ENCODE measurements around the gene DOCK9. TPM values are rescaled to one million over a fixed set of nuclear protein-coding genes. Genes with fewer than 3 reads are reported as not detected.

The DOCK9 gene
- total and polyA plus RNA-seq, 2 donors (not counting 1 experiment from before 2014, with no cell fraction given), result 18.2 TPM

DNA sequence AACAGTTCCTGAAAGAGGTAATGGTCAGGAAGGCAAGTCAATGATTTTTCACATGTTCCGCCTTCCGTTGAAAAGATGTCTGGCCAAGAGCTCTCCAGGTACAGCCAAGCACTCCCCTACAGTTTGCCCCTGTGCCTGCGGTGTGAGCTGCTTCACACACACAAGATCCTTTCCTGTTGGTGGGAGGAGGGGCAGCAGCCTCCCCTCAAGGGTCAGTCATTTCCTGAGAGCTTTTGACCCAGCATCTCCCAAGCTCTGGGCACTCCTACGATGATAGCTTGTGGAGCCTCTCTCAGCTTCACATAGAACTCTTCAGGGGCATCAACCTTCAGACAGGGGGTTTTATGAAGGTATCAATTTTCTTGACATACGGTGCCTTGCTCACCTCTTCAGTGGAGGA, 86.9 kb downstream of the DOCK9 start:
- no peak overlapping the region for H3K4me2 ChIP-seq (ENCODE audit: extremely low read depth, insufficient read depth, low read length)
- TF ChIP-seq, protein P1, sequence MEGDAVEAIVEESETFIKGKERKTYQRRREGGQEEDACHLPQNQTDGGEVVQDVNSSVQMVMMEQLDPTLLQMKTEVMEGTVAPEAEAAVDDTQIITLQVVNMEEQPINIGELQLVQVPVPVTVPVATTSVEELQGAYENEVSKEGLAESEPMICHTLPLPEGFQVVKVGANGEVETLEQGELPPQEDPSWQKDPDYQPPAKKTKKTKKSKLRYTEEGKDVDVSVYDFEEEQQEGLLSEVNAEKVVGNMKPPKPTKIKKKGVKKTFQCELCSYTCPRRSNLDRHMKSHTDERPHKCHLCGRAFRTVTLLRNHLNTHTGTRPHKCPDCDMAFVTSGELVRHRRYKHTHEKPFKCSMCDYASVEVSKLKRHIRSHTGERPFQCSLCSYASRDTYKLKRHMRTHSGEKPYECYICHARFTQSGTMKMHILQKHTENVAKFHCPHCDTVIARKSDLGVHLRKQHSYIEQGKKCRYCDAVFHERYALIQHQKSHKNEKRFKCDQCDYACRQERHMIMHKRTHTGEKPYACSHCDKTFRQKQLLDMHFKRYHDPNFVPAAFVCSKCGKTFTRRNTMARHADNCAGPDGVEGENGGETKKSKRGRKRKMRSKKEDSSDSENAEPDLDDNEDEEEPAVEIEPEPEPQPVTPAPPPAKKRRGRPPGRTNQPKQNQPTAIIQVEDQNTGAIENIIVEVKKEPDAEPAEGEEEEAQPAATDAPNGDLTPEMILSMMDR (conservative IDR thresholded peaks at IDR 0.05 in 1 of 2, IDR thresholded peaks at IDR 0.05 in 1 of 2; ENCODE audit: low read depth in 1 of 2, low read length in 2 of 2), result no peak
- TF ChIP-seq EZH2 (IDR thresholded peaks at IDR 0.05; ENCODE audit: low read length, missing control alignments), result no peak
- no peaks in the 10 kb centered on the region for H3K9me3 ChIP-seq (ENCODE audit: control insufficient read depth, insufficient read depth, low read depth, low read length)
- no peaks in the 10 kb centered on the region for H3K27me3 ChIP-seq (ENCODE audit: control insufficient read depth, insufficient read depth, low read length)
- H3K4me1 ChIP-seq (ENCODE audit: control insufficient read depth, extremely low read depth, insufficient read depth, low read length), result no peaks in the 10 kb centered on the region
- H3K36me3 ChIP-seq (ENCODE audit: control insufficient read depth, insufficient read depth, low read length), result no peaks in the 10 kb centered on the region
- no peak overlapping the region for H3K9ac ChIP-seq (ENCODE audit: insufficient read depth, low read length)
- H3K79me2 ChIP-seq (ENCODE audit: control insufficient read depth, insufficient read depth, low read length), result no peaks in the 10 kb centered on the region
- H3K27ac ChIP-seq (ENCODE audit: insufficient read depth, low read length), result no peak overlapping the region
- H2AFZ ChIP-seq (ENCODE audit: low read length), result no peak overlapping the region
- no peaks in the 10 kb centered on the region for H4K20me1 ChIP-seq (ENCODE audit: control insufficient read depth, extremely low read depth, insufficient read depth, low read length)
- H3K4me3 ChIP-seq (replicated peaks in 1 of 4; ENCODE audit: control extremely low read depth in 1 of 4, insufficient read depth in 1 of 4, low read depth in 3 of 4, low read length in 4 of 4), result no peak overlapping the region
- DNase-seq (ENCODE audit: low read depth in 2 of 2), result no peak

DNA sequence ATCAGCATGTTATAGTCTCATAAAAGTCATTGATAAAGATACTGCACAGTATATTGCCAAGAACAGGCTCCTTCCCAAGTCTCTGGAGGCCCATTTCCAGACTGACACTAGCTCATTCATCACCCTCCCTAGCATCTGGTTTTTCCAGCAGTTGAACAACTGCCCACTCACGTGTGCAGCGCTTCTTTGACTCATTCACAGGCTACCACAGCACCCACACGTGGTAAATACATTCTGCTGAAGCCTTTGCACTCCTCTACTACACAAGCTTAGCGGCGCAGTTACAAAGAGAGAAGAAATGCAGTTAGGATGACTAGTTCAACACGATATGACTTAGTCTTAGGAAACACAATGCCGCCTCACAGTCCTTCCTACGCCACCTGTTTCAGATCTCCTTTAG, 87.7 kb downstream of the DOCK9 start:
- Histone ChIP-seq H3K27ac (ENCODE audit: insufficient read depth, low read length) (no peak overlapping the region), H3K79me2 (ENCODE audit: control insufficient read depth, insufficient read depth, low read length) (no peaks in the 10 kb centered on the region), H3K27me3 (ENCODE audit: control insufficient read depth, insufficient read depth, low read length) (no peaks in the 10 kb centered on the region), H3K36me3 (ENCODE audit: control insufficient read depth, insufficient read depth, low read length) (no peaks in the 10 kb centered on the region), H4K20me1 (ENCODE audit: control insufficient read depth, extremely low read depth, insufficient read depth, low read length) (no peaks in the 10 kb centered on the region), H3K4me1 (ENCODE audit: control insufficient read depth, extremely low read depth, insufficient read depth, low read length) (no peaks in the 10 kb centered on the region), H3K9me3 (ENCODE audit: control insufficient read depth, insufficient read depth, low read depth, low read length) (no peaks in the 10 kb centered on the region), H3K4me2 (ENCODE audit: extremely low read depth, insufficient read depth, low read length) (no peak overlapping the region), H3K9ac (ENCODE audit: insufficient read depth, low read length) (no peak overlapping the region), H3K4me3 (replicated peaks in 1 of 4; ENCODE audit: control extremely low read depth in 1 of 4, insufficient read depth in 1 of 4, low read depth in 3 of 4, low read length in 4 of 4) (no peak overlapping the region), H2AFZ (ENCODE audit: low read length) (no peak overlapping the region)
- peak; percentile 62 to 96 for DNase-seq (ENCODE audit: low read depth in 2 of 2)
- TF ChIP-seq, protein P1 (conservative IDR thresholded peaks at IDR 0.05 in 1 of 2, IDR thresholded peaks at IDR 0.05 in 1 of 2; ENCODE audit: low read depth in 1 of 2, low read length in 2 of 2), result no peak
- TF ChIP-seq EZH2 (IDR thresholded peaks at IDR 0.05; ENCODE audit: low read length, missing control alignments), result no peak

DNA sequence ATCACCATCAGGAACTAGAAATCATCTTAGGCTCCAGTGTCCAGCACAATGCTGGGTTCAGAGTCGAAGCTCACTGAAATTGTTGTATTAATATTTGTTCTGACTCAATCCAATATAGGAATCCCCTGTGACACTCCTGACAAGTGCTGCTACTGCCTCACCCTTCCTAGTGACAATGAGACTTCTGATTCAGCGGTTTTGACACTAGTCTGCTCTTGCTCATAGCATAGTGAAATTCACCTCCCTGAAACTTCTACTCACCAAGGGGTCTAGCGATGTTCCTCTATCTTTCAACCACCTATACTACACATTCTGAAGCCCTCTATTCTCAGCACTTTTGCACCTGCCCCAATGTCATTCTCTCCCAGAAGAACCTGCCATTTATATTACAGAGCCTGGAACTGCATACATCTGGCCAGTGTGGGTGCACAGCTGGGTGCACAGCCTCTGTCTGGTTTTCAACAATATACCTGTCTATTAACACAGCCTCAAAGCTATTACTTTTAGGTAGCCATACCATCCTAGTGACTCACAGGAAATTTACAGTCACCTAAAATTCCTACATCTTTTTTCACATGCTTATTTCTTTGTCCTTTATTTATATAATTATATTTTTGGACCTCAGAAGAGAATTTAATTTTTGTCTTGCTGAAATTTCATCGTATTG, 88.3 kb downstream of the DOCK9 start:
- Histone ChIP-seq H3K4me2 (ENCODE audit: extremely low read depth, insufficient read depth, low read length) (no peak overlapping the region), H2AFZ (ENCODE audit: low read length) (no peak overlapping the region), H3K36me3 (ENCODE audit: control insufficient read depth, insufficient read depth, low read length) (no peaks in the 10 kb centered on the region), H3K4me1 (ENCODE audit: control insufficient read depth, extremely low read depth, insufficient read depth, low read length) (no peaks in the 10 kb centered on the region), H4K20me1 (ENCODE audit: control insufficient read depth, extremely low read depth, insufficient read depth, low read length) (no peaks in the 10 kb centered on the region), H3K4me3 (replicated peaks in 1 of 4; ENCODE audit: control extremely low read depth in 1 of 4, insufficient read depth in 1 of 4, low read depth in 3 of 4, low read length in 4 of 4) (no peak overlapping the region), H3K9ac (ENCODE audit: insufficient read depth, low read length) (no peak overlapping the region), H3K27ac (ENCODE audit: insufficient read depth, low read length) (no peak overlapping the region), H3K27me3 (ENCODE audit: control insufficient read depth, insufficient read depth, low read length) (no peaks in the 10 kb centered on the region), H3K9me3 (ENCODE audit: control insufficient read depth, insufficient read depth, low read depth, low read length) (no peaks in the 10 kb centered on the region), H3K79me2 (ENCODE audit: control insufficient read depth, insufficient read depth, low read length) (no peaks in the 10 kb centered on the region)
- TF ChIP-seq EZH2 (IDR thresholded peaks at IDR 0.05; ENCODE audit: low read length, missing control alignments), result no peak
- TF ChIP-seq, protein P1 (conservative IDR thresholded peaks at IDR 0.05 in 1 of 2, IDR thresholded peaks at IDR 0.05 in 1 of 2; ENCODE audit: low read depth in 1 of 2, low read length in 2 of 2), result no peak
- no peak for DNase-seq (ENCODE audit: low read depth in 2 of 2)
